MCF 10A (cell line): Measurements from ENCODE around the gene MRPL20. TPM values are rescaled to one million over a fixed set of nuclear protein-coding genes. Genes with fewer than 3 reads are reported as not detected.
A peak's percentile ranks its signal among the peaks of the same experiment; 100 is the strongest.

Source experiments
- BruUV-seq: library from RNA; stranded (reverse); fragments of 400-500 nt; replicated peaks from 2 replicates; lab custom pipeline; 2021; lab: Mats Ljungman, UMichigan
- CTCF ChIA-PET: fragments of 300-600 bp; sonication (Branson Sonifier 250); formaldehyde crosslinking; extraction: SDS; loops from one replicate; lab custom pipeline; 2021; ENCODE audit warnings: antibody characterized with exemption, inconsistent platforms; lab: Yijun Ruan, JAX
- POLR2A ChIA-PET: fragments of 300-600, 350-650 bp; sonication (Branson Sonifier 250); formaldehyde crosslinking; extraction: SDS; loops from one replicate; lab custom pipeline; 2020; ENCODE audit warnings: antibody characterized with exemption, inconsistent platforms; lab: Yijun Ruan, JAX
- DNase-seq: peaks from one replicate; pipeline ENCODE4 v3.0.0-alpha.2; 2018; ENCODE audit not compliant: unreplicated experiment
- H3K27ac Mint-ChIP-seq: one replicate; pipeline ENCODE4 v1.8.0; 2022; ENCODE audit warnings: mild to moderate bottlenecking, low read depth, mixed read lengths; ENCODE audit not compliant: unreplicated experiment
- H3K27me3 Mint-ChIP-seq: one replicate; pipeline ENCODE4 v1.8.0; 2022; ENCODE audit warnings: mixed read lengths; ENCODE audit not compliant: insufficient read depth, unreplicated experiment
- H3K36me3 Mint-ChIP-seq: one replicate; pipeline ENCODE4 v1.8.0; 2022; ENCODE audit warnings: mild to moderate bottlenecking, moderate library complexity, mixed read lengths; ENCODE audit not compliant: insufficient read depth, unreplicated experiment
- H3K4me1 Mint-ChIP-seq: one replicate; pipeline ENCODE4 v1.8.0; 2022; ENCODE audit warnings: mixed read lengths; ENCODE audit not compliant: insufficient read depth, unreplicated experiment
- H3K4me3 Mint-ChIP-seq: one replicate; pipeline ENCODE4 v1.8.0; 2022; ENCODE audit warnings: mild to moderate bottlenecking, moderate library complexity, mixed read lengths; ENCODE audit not compliant: unreplicated experiment
- H3K9me3 Mint-ChIP-seq: one replicate; pipeline ENCODE4 v1.8.0; 2022; ENCODE audit warnings: mixed read lengths; ENCODE audit not compliant: unreplicated experiment
- intact Hi-C: fragments of 100-400 bp; cut with micrococcal nuclease; formaldehyde crosslinking; loops from 2 replicates; pipeline ENCODE4 v1.14.1; 2022
- total RNA-seq: library from RNA; stranded (reverse); gene quantifications from 2 replicates; pipeline ENCODE4 v1.2.3, GENCODE V29; 2022
- TF ChIP-seq, protein P1 (sequence below): fragments of 200-600 bp; IDR thresholded peaks from one replicate; pipeline ENCODE4 v1.8.0; 2022; ENCODE audit warnings: antibody characterized with exemption, mild to moderate bottlenecking; ENCODE audit not compliant: unreplicated experiment

MRPL20 gene
- total RNA-seq, 1 experiment from 2014 or later = 137 TPM

DNA sequence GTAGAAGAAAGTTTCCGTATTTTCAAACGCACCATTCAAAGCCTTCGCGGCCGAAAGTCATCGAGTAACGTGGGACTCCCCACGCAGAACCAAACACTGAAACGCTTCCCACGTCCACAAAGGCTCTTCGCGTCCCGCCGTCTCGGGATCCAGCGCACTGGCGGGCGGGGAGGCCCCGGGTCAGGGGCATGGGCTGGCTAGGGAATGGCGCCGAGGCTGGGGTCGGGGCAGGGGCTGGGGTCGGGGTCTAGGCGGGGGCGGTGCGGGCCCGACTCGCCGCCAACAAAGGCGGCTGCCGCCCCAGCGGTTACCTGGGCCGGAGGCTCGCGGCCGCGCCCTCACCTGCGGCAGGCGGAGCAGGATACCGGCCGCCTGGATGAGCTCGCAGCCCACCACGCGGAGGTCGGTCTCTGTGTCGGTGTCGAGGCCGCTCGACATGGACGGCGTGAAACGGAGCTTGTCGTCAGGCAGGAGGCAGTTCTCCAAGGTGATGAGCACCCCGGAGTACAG is 8.4 kb downstream of the MRPL20 start:
- TF ChIP-seq, protein P1, sequence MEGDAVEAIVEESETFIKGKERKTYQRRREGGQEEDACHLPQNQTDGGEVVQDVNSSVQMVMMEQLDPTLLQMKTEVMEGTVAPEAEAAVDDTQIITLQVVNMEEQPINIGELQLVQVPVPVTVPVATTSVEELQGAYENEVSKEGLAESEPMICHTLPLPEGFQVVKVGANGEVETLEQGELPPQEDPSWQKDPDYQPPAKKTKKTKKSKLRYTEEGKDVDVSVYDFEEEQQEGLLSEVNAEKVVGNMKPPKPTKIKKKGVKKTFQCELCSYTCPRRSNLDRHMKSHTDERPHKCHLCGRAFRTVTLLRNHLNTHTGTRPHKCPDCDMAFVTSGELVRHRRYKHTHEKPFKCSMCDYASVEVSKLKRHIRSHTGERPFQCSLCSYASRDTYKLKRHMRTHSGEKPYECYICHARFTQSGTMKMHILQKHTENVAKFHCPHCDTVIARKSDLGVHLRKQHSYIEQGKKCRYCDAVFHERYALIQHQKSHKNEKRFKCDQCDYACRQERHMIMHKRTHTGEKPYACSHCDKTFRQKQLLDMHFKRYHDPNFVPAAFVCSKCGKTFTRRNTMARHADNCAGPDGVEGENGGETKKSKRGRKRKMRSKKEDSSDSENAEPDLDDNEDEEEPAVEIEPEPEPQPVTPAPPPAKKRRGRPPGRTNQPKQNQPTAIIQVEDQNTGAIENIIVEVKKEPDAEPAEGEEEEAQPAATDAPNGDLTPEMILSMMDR = no peak
- Mint-ChIP-seq H3K4me1 (peaks cover 16% of the 10 kb centered on the region), H3K27ac (peak overlapping the region; percentile 85), H3K4me3 (peak overlapping the region; percentile 88), H3K36me3 (peaks cover 92% of the 10 kb centered on the region), H3K27me3 (no peaks in the 10 kb centered on the region), H3K9me3 (no peaks in the 10 kb centered on the region)
- CTCF ChIA-PET = interaction anchor here (0.6 to 1.9 kb wide), 5 partner anchors 8 to 336 kb away, joined by 3 to 6 read pairs (median 3); no protein-coding TSS in a partner anchor
- DNase-seq = no peak
- intact Hi-C loops = loop anchor here (2.0 kb wide), 1 partner anchor 24 kb away; the partner anchor contains the start of gene AURKAIP1
- POLR2A ChIA-PET = interaction anchor here (0.7 to 4.1 kb wide), 16 partner anchors 9 to 168 kb away, joined by 3 to 62 read pairs (median 4); partner anchors contain the start of genes AURKAIP1 and MRPL20
- BruUV-seq = no TSS peak

GRCh38 chr1:1397839-1398523 is 9.1 kb downstream of the MRPL20 start:
- Mint-ChIP-seq H3K9me3 (no peaks in the 10 kb centered on the region), H3K4me3 (peak overlapping the region; percentile 88), H3K36me3 (peaks cover 92% of the 10 kb centered on the region), H3K27me3 (no peaks in the 10 kb centered on the region), H3K27ac (peak overlapping the region; percentile 85), H3K4me1 (peaks cover 11% of the 10 kb centered on the region)
- CTCF ChIA-PET = interaction anchor here (1.1 to 1.9 kb wide), 4 partner anchors 8 to 107 kb away, joined by 3 to 6 read pairs (median 6); no protein-coding TSS in a partner anchor
- intact Hi-C loops = loop anchor here (2.0 kb wide), 1 partner anchor 23 kb away; the partner anchor contains the start of gene AURKAIP1
- TF ChIP-seq, protein P1 = no peak
- POLR2A ChIA-PET = interaction anchor here (0.7 to 4.1 kb wide), 8 partner anchors 9 to 113 kb away, joined by 4 to 62 read pairs (median 10); partner anchors contain the start of genes AURKAIP1 and MRPL20
- TSS peak; percentile 43 for BruUV-seq
- DNase-seq = peak; percentile 63

- no TSS peak for BruUV-seq
- no peaks in the 10 kb centered on the region for H3K4me1 Mint-ChIP-seq
- no peaks in the 10 kb centered on the region for H3K27me3 Mint-ChIP-seq
- no peak for DNase-seq
- ChIA-PET POLR2A (no interaction called here), CTCF (no interaction called here)
- H3K36me3 Mint-ChIP-seq = peaks cover 93% of the 10 kb centered on the region
- H3K4me3 Mint-ChIP-seq = no peak overlapping the region
- TF ChIP-seq, protein P1 = no peak
- intact Hi-C loops = no loop called here
- no peak overlapping the region for H3K27ac Mint-ChIP-seq
- H3K9me3 Mint-ChIP-seq = no peaks in the 10 kb centered on the region
Measured at GRCh38 chr1:1395166-1395565, 11.9 kb downstream of the MRPL20 start.

DNA sequence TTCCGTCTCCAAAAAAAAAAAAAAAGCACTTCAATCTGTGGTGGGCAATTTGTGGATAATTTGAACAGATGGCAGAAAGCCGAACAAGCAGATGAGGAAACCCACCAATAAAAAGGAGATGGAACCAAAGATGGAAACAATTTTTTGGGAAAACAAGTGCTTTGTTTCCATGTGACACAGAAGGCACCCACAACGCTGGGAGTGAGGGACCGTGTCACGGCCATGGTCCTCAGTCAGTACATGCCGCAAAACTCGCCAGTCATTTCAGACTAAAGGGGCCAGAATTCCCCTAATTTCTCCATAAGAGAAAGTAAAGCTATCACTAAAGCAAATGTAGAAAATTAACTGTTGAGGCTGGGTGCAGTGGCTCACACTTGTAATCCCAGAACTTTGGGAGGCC is 13.0 kb downstream of the MRPL20 start:
- ChIA-PET POLR2A (interaction anchor here (0.8 kb wide), 1 partner anchor 19 kb away, joined by 3 read pairs; the partner anchor contains the start of gene AURKAIP1), CTCF (interaction anchor here (0.7 kb wide), 1 partner anchor 186 kb away, joined by 3 read pairs; no protein-coding TSS in a partner anchor)
- no peaks in the 10 kb centered on the region for H3K9me3 Mint-ChIP-seq
- no peaks in the 10 kb centered on the region for H3K27me3 Mint-ChIP-seq
- H3K4me3 Mint-ChIP-seq = no peak overlapping the region
- no peak overlapping the region for H3K27ac Mint-ChIP-seq
- H3K4me1 Mint-ChIP-seq = no peaks in the 10 kb centered on the region
- TF ChIP-seq, protein P1 = no peak
- no TSS peak for BruUV-seq
- DNase-seq = no peak
- intact Hi-C loops = no loop called here
- H3K36me3 Mint-ChIP-seq = peaks cover 93% of the 10 kb centered on the region
